CD14-positive monocyte (primary cell): ENCODE data around the gene PHF21B. TPM values are rescaled to one million over a fixed set of nuclear protein-coding genes. Genes with fewer than 3 reads are reported as not detected.

Experiments
- DNase-seq, 3 donors: peaks; one replicate each; pipeline ENCODE4 v3.0.0-alpha.2; 2011 to 2022
- H2AFZ ChIP-seq: 2 replicates; pipeline ENCODE4 v1.6.0; 2012; ENCODE audit warnings: mild to moderate bottlenecking, low read depth, low read length, inconsistent platforms; ENCODE audit not compliant: insufficient read depth, poor library complexity, severe bottlenecking
- H3K27ac ChIP-seq, 2 donors: 1 replicate in 1 of 2; 2 replicates in 1 of 2; pipeline ENCODE4 v1.5.1; 2012 to 2013; ENCODE audit warnings: low read length in 2 of 2, control low read depth in 1 of 2, inconsistent platforms in 1 of 2, low read depth in 1 of 2, mild to moderate bottlenecking in 1 of 2
- H3K27me3 ChIP-seq, 2 donors: one replicate each; pipeline versions ENCODE4 v1.6.0 to v1.6.1; 2011 to 2013; ENCODE audit warnings: low read length in 2 of 2; ENCODE audit not compliant: control insufficient read depth in 2 of 2, insufficient read depth in 2 of 2
- H3K36me3 ChIP-seq, 2 donors: replicated peaks in 1 of 2; 1 replicate in 1 of 2; 2 replicates in 1 of 2; pipeline versions ENCODE4 v1.5.1 to v1.6.1; 2012 to 2013; ENCODE audit warnings: low read length in 2 of 2, control low read depth in 1 of 2, inconsistent platforms in 1 of 2, mild to moderate bottlenecking in 1 of 2; ENCODE audit not compliant: insufficient read depth in 2 of 2, control insufficient read depth in 1 of 2
- H3K4me1 ChIP-seq, 2 donors: 1 replicate in 1 of 2; 2 replicates in 1 of 2; pipeline versions ENCODE4 v1.5.1 to v1.6.1; 2012 to 2013; ENCODE audit warnings: low read length in 2 of 2, control low read depth in 1 of 2, inconsistent platforms in 1 of 2, mild to moderate bottlenecking in 1 of 2, moderate library complexity in 1 of 2; ENCODE audit not compliant: insufficient read depth in 2 of 2, control insufficient read depth in 1 of 2
- H3K4me2 ChIP-seq: replicated peaks from 2 replicates; pipeline ENCODE3; 2012; ENCODE audit warnings: low read length, moderate library complexity, mild to moderate bottlenecking; ENCODE audit not compliant: poor library complexity, severe bottlenecking; ENCODE audit errors: extremely low read depth
- H3K4me3 ChIP-seq, 3 experiments: fragments of 200-600 bp in 1 of 3; sonication (generic) in 1 of 3; replicated peaks in 1 of 3; 1 replicate in 2 of 3; 2 replicates in 1 of 3; pipeline ENCODE4 v1.5.1; 2011 to 2013; ENCODE audit warnings: low read length in 3 of 3, mild to moderate bottlenecking in 3 of 3, control low read depth in 2 of 3, low read depth in 2 of 3, inconsistent platforms in 1 of 3, moderate library complexity in 1 of 3
- H3K79me2 ChIP-seq: 2 replicates; pipeline ENCODE4 v1.6.0; 2012; ENCODE audit warnings: mild to moderate bottlenecking, control low read depth, inconsistent platforms, low read length, moderate library complexity; ENCODE audit not compliant: insufficient read depth
- H3K9ac ChIP-seq: 2 replicates; pipeline ENCODE4 v1.6.0; 2017; ENCODE audit warnings: low read length, mild to moderate bottlenecking; ENCODE audit not compliant: insufficient read depth, poor library complexity, severe bottlenecking
- H3K9me3 ChIP-seq, 2 donors: replicated peaks in 1 of 2; 1 replicate in 1 of 2; 2 replicates in 1 of 2; pipeline versions ENCODE4 v1.5.1 to v1.6.1; 2012 to 2013; ENCODE audit warnings: low read length in 2 of 2, control low read depth in 1 of 2; ENCODE audit not compliant: control insufficient read depth in 1 of 2, insufficient read depth in 1 of 2
- H4K20me1 ChIP-seq: 2 replicates; pipeline ENCODE4 v1.6.0; 2012; ENCODE audit warnings: mild to moderate bottlenecking, low read length, control low read depth, moderate library complexity; ENCODE audit not compliant: insufficient read depth
- H3K27ac Mint-ChIP-seq, 7 donors: one replicate each; pipeline ENCODE4 v1.8.0; 2020; ENCODE audit warnings: mild to moderate bottlenecking in 7 of 7, mixed read lengths in 7 of 7, moderate library complexity in 6 of 7, inconsistent platforms in 2 of 7
- H3K27me3 Mint-ChIP-seq, 3 donors: one replicate each; pipeline ENCODE4 v1.8.0; 2021 to 2022; ENCODE audit warnings: low read depth in 3 of 3, mild to moderate bottlenecking in 3 of 3, mixed read lengths in 3 of 3, moderate library complexity in 3 of 3, inconsistent platforms in 1 of 3
- H3K36me3 Mint-ChIP-seq, 2 donors: one replicate each; pipeline ENCODE4 v1.8.0; 2020; ENCODE audit warnings: mixed read lengths in 2 of 2, inconsistent platforms in 1 of 2, mild to moderate bottlenecking in 1 of 2
- H3K4me1 Mint-ChIP-seq: one replicate; pipeline ENCODE4 v1.8.0; 2020; ENCODE audit warnings: mild to moderate bottlenecking, mixed read lengths
- H3K4me3 Mint-ChIP-seq, 2 donors: one replicate each; pipeline ENCODE4 v1.8.0; 2020; ENCODE audit warnings: mild to moderate bottlenecking in 2 of 2, mixed read lengths in 2 of 2, moderate library complexity in 1 of 2
- H3K9me3 Mint-ChIP-seq, 7 donors: one replicate each; pipeline ENCODE4 v1.8.0; 2020 to 2022; ENCODE audit warnings: mixed read lengths in 7 of 7, mild to moderate bottlenecking in 6 of 7, moderate library complexity in 6 of 7, inconsistent platforms in 2 of 7
- CTCF ChIP-seq: fragments of 200-600 bp; IDR thresholded peaks from one replicate; pipeline ENCODE4 v1.8.0; 2022; ENCODE audit warnings: antibody characterized with exemption, mild to moderate bottlenecking
- WGBS: methylation state at CpG from one replicate; pipeline ENCODE4 v1.1.5; 2013; ENCODE audit warnings: missing lambda C conversion rate; ENCODE audit not compliant: insufficient coverage; 5-methylcytosine and 5-hydroxymethylcytosine counted together
- intact Hi-C, 2 donors: fragments of 100-400 bp; cut with micrococcal nuclease; formaldehyde crosslinking; loops; one replicate each; pipeline versions ENCODE4 v1.15.0 to v1.15.1; 2023
- polyA plus RNA-seq, 3 donors: library from polyadenylated mRNA; depleted of rRNA in 1 of 3; unstranded in 2 of 3; stranded (reverse) in 1 of 3; fragments of 300-500 nt in 2 of 3; fragments of >200 nt in 1 of 3; fragmentation: Illumina TruSeq in 2 of 3; gene quantifications; 1 replicate in 2 of 3; 2 replicates in 1 of 3; pipeline ENCODE4 v1.2.3, GENCODE V29; 2012 to 2021

Gene PHF21B
- polyA plus RNA-seq, 3 donors, result not detected

- no peaks in the 10 kb centered on the region for H3K4me1 Mint-ChIP-seq
- WGBS, result 88% methylated on average over 9 of the region's 14 CpGs
Observed at GRCh38 chr22:44878483-44879300, 131.1 kb downstream of the PHF21B start.

GRCh38 chr22:44876921-44877320 lies 132.9 kb downstream of the PHF21B start:
- WGBS, result 100% methylated on average over 1 of the region's 4 CpGs
- Histone ChIP-seq H2AFZ (no peak overlapping the region), H3K79me2 (no peaks in the 10 kb centered on the region)

More at GRCh38 chr22:44878483-44879300, 131.1 kb downstream of the PHF21B start:
- H2AFZ ChIP-seq, result no peak overlapping the region
- H3K9me3 Mint-ChIP-seq, result peaks cover 9 to 25% (median 16%) of the 10 kb centered on the region in 7 donors
- H3K27ac ChIP-seq, result no peak overlapping the region
- intact Hi-C loops, result no loop called here
- no peaks in the 10 kb centered on the region for H4K20me1 ChIP-seq
- H3K27ac Mint-ChIP-seq, result no peak overlapping the region
- peaks cover 2 to 5% (median 3%) of the 10 kb centered on the region in 3 donors for H3K27me3 Mint-ChIP-seq
- no peak for TF ChIP-seq CTCF
- H3K9me3 ChIP-seq, result peaks cover 9 to 15% of the 10 kb centered on the region in 2 donors
- H3K36me3 Mint-ChIP-seq, result no peaks in the 10 kb centered on the region
- no peaks in the 10 kb centered on the region for H3K4me1 ChIP-seq
- no peak overlapping the region for H3K4me2 ChIP-seq
- no peaks in the 10 kb centered on the region for H3K79me2 ChIP-seq
- no peak overlapping the region for H3K9ac ChIP-seq
- H3K36me3 ChIP-seq, result no peaks in the 10 kb centered on the region
- H3K4me3 Mint-ChIP-seq, result no peak overlapping the region
- no peak for DNase-seq
- no peak overlapping the region for H3K4me3 ChIP-seq
- H3K27me3 ChIP-seq, result no peaks in the 10 kb centered on the region

More at GRCh38 chr22:44876921-44877320, 132.9 kb downstream of the PHF21B start:
- H3K27ac ChIP-seq, result no peak overlapping the region
- intact Hi-C loops, result no loop called here
- H3K9me3 ChIP-seq, result peaks cover 10 to 27% of the 10 kb centered on the region in 2 donors
- no peak overlapping the region for H3K4me3 ChIP-seq
- Mint-ChIP-seq H3K4me3 (no peak overlapping the region), H3K36me3 (no peaks in the 10 kb centered on the region), H3K4me1 (no peaks in the 10 kb centered on the region), H3K9me3 (peaks cover 12 to 30% (median 21%) of the 10 kb centered on the region in 7 donors), H3K27ac (no peak overlapping the region), H3K27me3 (peaks cover 3 to 5% (median 5%) of the 10 kb centered on the region in 3 donors)
- no peak overlapping the region for H3K4me2 ChIP-seq
- no peaks in the 10 kb centered on the region for H3K27me3 ChIP-seq
- no peaks in the 10 kb centered on the region for H4K20me1 ChIP-seq
- no peaks in the 10 kb centered on the region for H3K4me1 ChIP-seq
- H3K36me3 ChIP-seq, result no peaks in the 10 kb centered on the region
- H3K9ac ChIP-seq, result no peak overlapping the region
- no peak for DNase-seq
- TF ChIP-seq CTCF, result no peak
